HEK293T (cell line): ENCODE data around the gene CNTN5.

Source experiments
- BHLHE40 ChIP-seq: fragments of 450-650 bp; IDR thresholded peaks from 2 replicates; pipeline ENCODE4 v1.6.1; 2016; ENCODE audit warnings: mild to moderate bottlenecking, moderate library complexity, borderline replicate concordance
- CTBP1 ChIP-seq: fragments of 450-650 bp; IDR thresholded peaks from 2 replicates; pipeline ENCODE4 v1.6.1; 2016; ENCODE audit warnings: borderline replicate concordance

- TF ChIP-seq BHLHE40: no peak
- no peak for TF ChIP-seq CTBP1
Observed at GRCh38 chr11:99461913-99462312, 441.2 kb downstream of the CNTN5 start.
